H1 (cell line): ENCODE data around the gene ZNF367. TPM values are rescaled to one million over a fixed set of nuclear protein-coding genes. Genes with fewer than 3 reads are reported as not detected.

Experiments
- CTCF ChIA-PET: fragments of 300-600 bp; sonication (Branson Sonifier 250); formaldehyde crosslinking; loops from one replicate; lab custom pipeline; 2021; ENCODE audit not compliant: partially characterized antibody; lab: Charles Lee
- POLR2A ChIA-PET: fragments of 300-600 bp; sonication (Branson Sonifier 250); formaldehyde crosslinking; loops from one replicate; lab custom pipeline; 2021; ENCODE audit warnings: inconsistent platforms; ENCODE audit not compliant: partially characterized antibody; lab: Charles Lee
- DNase-seq, 2 experiments: peaks; one replicate each; pipeline versions ENCODE4 v3.0.0 to v3.0.0-alpha.2; 2010 to 2022; ENCODE audit warnings: low spot score in 2 of 2, low read depth in 1 of 2, mixed read lengths in 1 of 2
- FAIRE-seq: peaks from 2 replicates; lab custom pipeline; 2011; peaks lifted over from hg19 to GRCh38; lab: Jason Lieb, UNC
- H2AFZ ChIP-seq: 2 replicates; pipeline ENCODE4 v1.8.1; 2012; ENCODE audit warnings: low read length, inconsistent platforms
- H2AK5ac ChIP-seq: 2 replicates; pipeline ENCODE4 v1.6.1; 2013; ENCODE audit warnings: low read depth, low read length
- H2BK120ac ChIP-seq: replicated peaks from 2 replicates; pipeline ENCODE3; 2013; ENCODE audit warnings: low read depth, low read length, inconsistent platforms
- H2BK12ac ChIP-seq: 2 replicates; pipeline ENCODE4 v1.6.1; 2013; ENCODE audit warnings: low read depth, low read length
- H2BK15ac ChIP-seq: 2 replicates; pipeline ENCODE4 v1.6.1; 2013; ENCODE audit warnings: low read length
- H2BK20ac ChIP-seq: 2 replicates; pipeline ENCODE4 v1.6.1; 2013; ENCODE audit warnings: low read length
- H2BK5ac ChIP-seq: 2 replicates; pipeline ENCODE4 v1.6.1; 2013; ENCODE audit warnings: low read depth, low read length
- H3K14ac ChIP-seq: 2 replicates; pipeline ENCODE4 v1.6.1; 2013; ENCODE audit warnings: inconsistent platforms; ENCODE audit not compliant: insufficient read length
- H3K18ac ChIP-seq: 2 replicates; pipeline ENCODE4 v1.6.1; 2013; ENCODE audit warnings: low read length; ENCODE audit errors: extremely low read depth
- H3K23ac ChIP-seq: 2 replicates; pipeline ENCODE4 v1.6.1; 2013; ENCODE audit warnings: inconsistent platforms; ENCODE audit not compliant: insufficient read length
- H3K23me2 ChIP-seq: 2 replicates; pipeline ENCODE4 v1.6.1; 2013; ENCODE audit warnings: low read depth, low read length
- H3K27ac ChIP-seq: 2 replicates; pipeline ENCODE4 v1.6.1; 2011; ENCODE audit warnings: low read depth, low read length, inconsistent platforms
- H3K27me3 ChIP-seq, 4 experiments: replicated peaks in 1 of 4; 1 replicate in 1 of 4; 2 replicates in 3 of 4; pipeline versions ENCODE4 v1.6.1 to v1.8.1; 2011 to 2013; ENCODE audit warnings: low read length in 3 of 4, mild to moderate bottlenecking in 3 of 4, inconsistent platforms in 2 of 4, mixed read lengths in 2 of 4, moderate library complexity in 1 of 4; ENCODE audit not compliant: control insufficient read depth in 3 of 4, insufficient read depth in 3 of 4; ENCODE audit errors: extremely low read depth in 1 of 4
- H3K36me3 ChIP-seq, 4 experiments: 2 replicates each; pipeline versions ENCODE4 v1.6.1 to v1.8.1; 2011 to 2013; ENCODE audit warnings: mild to moderate bottlenecking in 4 of 4, low read length in 3 of 4, moderate library complexity in 2 of 4, control low read depth in 1 of 4, inconsistent platforms in 1 of 4; ENCODE audit not compliant: insufficient read depth in 4 of 4, control insufficient read depth in 2 of 4
- H3K4ac ChIP-seq: replicated peaks from 2 replicates; pipeline ENCODE3; 2013; ENCODE audit warnings: low read length, low read depth, mixed read lengths, inconsistent platforms; ENCODE audit not compliant: insufficient read length
- H3K4me1 ChIP-seq, 4 experiments: replicated peaks in 1 of 4; 1 replicate in 1 of 4; 2 replicates in 3 of 4; pipeline versions ENCODE4 v1.6.1 to v1.8.1; 2011 to 2013; ENCODE audit warnings: low read length in 3 of 4, inconsistent platforms in 2 of 4, mixed read lengths in 1 of 4; ENCODE audit not compliant: insufficient read depth in 4 of 4, control insufficient read depth in 3 of 4
- H3K4me2 ChIP-seq, 2 experiments: 2 replicates each; pipeline versions ENCODE4 v1.6.1 to v1.8.1; 2011 to 2013; ENCODE audit warnings: low read depth in 2 of 2, low read length in 2 of 2, control low read depth in 1 of 2, inconsistent platforms in 1 of 2, mild to moderate bottlenecking in 1 of 2; ENCODE audit not compliant: insufficient read depth in 1 of 2
- H3K4me3 ChIP-seq, 4 experiments: fragments of 200-600, 300-600 bp in 1 of 4; sonication (generic), shearing (Covaris generic), sonication (Bioruptor Twin) in 1 of 4; 2 replicates each; pipeline versions ENCODE4 v1.5.1 to v1.8.1; 2011 to 2016; ENCODE audit warnings: low read length in 4 of 4, low read depth in 3 of 4, control low read depth in 2 of 4, inconsistent platforms in 2 of 4, mild to moderate bottlenecking in 2 of 4, mixed read lengths in 1 of 4, moderate library complexity in 1 of 4; ENCODE audit not compliant: insufficient read depth in 2 of 4; ENCODE audit errors: extremely low read depth in 1 of 4
- H3K56ac ChIP-seq: replicated peaks from 2 replicates; pipeline ENCODE3; 2013; ENCODE audit warnings: low read depth, mild to moderate bottlenecking, mixed read lengths, low read length, inconsistent platforms; ENCODE audit not compliant: insufficient read length
- H3K79me1 ChIP-seq: 2 replicates; pipeline ENCODE4 v1.6.1; 2013; ENCODE audit warnings: low read depth, low read length, control low read depth
- H3K79me2 ChIP-seq, 2 experiments: 2 replicates each; pipeline versions ENCODE4 v1.6.1 to v1.8.1; 2012 to 2013; ENCODE audit warnings: low read length in 2 of 2, mild to moderate bottlenecking in 2 of 2, inconsistent platforms in 1 of 2; ENCODE audit not compliant: insufficient read depth in 2 of 2, control insufficient read depth in 1 of 2
- H3K9ac ChIP-seq, 4 experiments: replicated peaks in 1 of 4; 1 replicate in 1 of 4; 2 replicates in 3 of 4; pipeline versions ENCODE4 v1.6.1 to v1.8.1; 2011 to 2013; ENCODE audit warnings: low read depth in 3 of 4, low read length in 3 of 4, control low read depth in 2 of 4, mild to moderate bottlenecking in 2 of 4, moderate library complexity in 2 of 4, inconsistent platforms in 1 of 4; ENCODE audit errors: extremely low read depth in 1 of 4
- H3K9me3 ChIP-seq, 2 experiments: 2 replicates each; pipeline versions ENCODE4 v1.6.1 to v1.8.1; 2012 to 2013; ENCODE audit warnings: mild to moderate bottlenecking in 2 of 2, moderate library complexity in 2 of 2, control low read depth in 1 of 2, inconsistent platforms in 1 of 2, low read depth in 1 of 2, low read length in 1 of 2, mixed read lengths in 1 of 2; ENCODE audit not compliant: insufficient read depth in 2 of 2
- H4K20me1 ChIP-seq, 2 experiments: replicated peaks in 1 of 2; 2 replicates each; pipeline versions ENCODE3 to v1.8.1; 2011 to 2013; ENCODE audit warnings: inconsistent platforms in 2 of 2, low read length in 2 of 2, mild to moderate bottlenecking in 1 of 2; ENCODE audit not compliant: insufficient read depth in 2 of 2, control insufficient read depth in 1 of 2
- H4K5ac ChIP-seq: 2 replicates; pipeline ENCODE4 v1.6.1; 2013; ENCODE audit warnings: low read length, low read depth, mixed read lengths, inconsistent platforms; ENCODE audit not compliant: insufficient read length
- H4K8ac ChIP-seq: 2 replicates; pipeline ENCODE4 v1.8.0; 2013; ENCODE audit warnings: mild to moderate bottlenecking, moderate library complexity, low read length, inconsistent platforms; ENCODE audit not compliant: insufficient read depth; ENCODE audit errors: extremely low read depth
- H4K91ac ChIP-seq: replicated peaks from 2 replicates; pipeline ENCODE3; 2013; ENCODE audit warnings: low read length, mixed read lengths, inconsistent platforms; ENCODE audit not compliant: insufficient read length
- BRCA1 ChIP-seq: IDR thresholded peaks from 2 replicates; pipeline ENCODE4 v1.6.1; 2012; ENCODE audit warnings: low read depth, low read length, improper control_type of control experiment
- CBX5 ChIP-seq: fragments of 300-800, 300-1000 bp; sonication (generic); IDR thresholded peaks from 2 replicates; pipeline ENCODE4 v1.7.1; 2016; ENCODE audit warnings: antibody characterized with exemption, low read length, low read depth
- EP300 ChIP-seq, 2 experiments: IDR thresholded peaks; 1 replicate in 1 of 2; 2 replicates in 1 of 2; pipeline ENCODE4 v1.6.1; 2011 to 2012; ENCODE audit warnings: low read depth in 2 of 2, low read length in 2 of 2, mild to moderate bottlenecking in 2 of 2, borderline replicate concordance in 1 of 2, inconsistent platforms in 1 of 2, moderate library complexity in 1 of 2
- EZH2 ChIP-seq: fragments of 200-600 bp; sonication (generic); IDR thresholded peaks from 2 replicates; pipeline ENCODE4 v1.7.1; 2012; ENCODE audit warnings: low read depth, mild to moderate bottlenecking, moderate library complexity, low read length, inconsistent platforms; ENCODE audit not compliant: severe bottlenecking
- HDAC2 ChIP-seq, 2 experiments: fragments of 300-600 bp in 1 of 2; sonication (generic) in 1 of 2; IDR thresholded peaks; 2 replicates each; pipeline ENCODE4 v1.6.1; 2011 to 2012; ENCODE audit warnings: low read depth in 2 of 2, low read length in 2 of 2, mild to moderate bottlenecking in 2 of 2, moderate library complexity in 2 of 2, borderline replicate concordance in 1 of 2, inconsistent platforms in 1 of 2
- PHF8 ChIP-seq: fragments of 200-600 bp; sonication (generic); conservative IDR thresholded peaks from 2 replicates; pipeline ENCODE4 v1.7.1; 2012; ENCODE audit warnings: low read depth, mild to moderate bottlenecking, inconsistent platforms, low read length, moderate library complexity
- SAP30 ChIP-seq: fragments of 300-600 bp; sonication (generic); IDR thresholded peaks from 2 replicates; pipeline ENCODE4 v1.7.1; 2012; ENCODE audit warnings: low read length, moderate library complexity, mild to moderate bottlenecking, inconsistent platforms; ENCODE audit not compliant: insufficient read depth, insufficient replicate concordance
- SRF ChIP-seq: IDR thresholded peaks from 2 replicates; pipeline ENCODE4 v1.6.1; 2011; ENCODE audit warnings: mild to moderate bottlenecking, low read depth, low read length, moderate library complexity
- TAF1 ChIP-seq: IDR thresholded peaks from 2 replicates; pipeline ENCODE4 v1.6.1; 2011; ENCODE audit warnings: mild to moderate bottlenecking, low read depth, low read length
- USF2 ChIP-seq: IDR thresholded peaks from 2 replicates; pipeline ENCODE4 v1.6.1; 2011; ENCODE audit warnings: low read length, improper control_type of control experiment
- WGBS, 2 experiments: shearing (Covaris generic) in 1 of 2; methylation state at CpG; one replicate each; pipeline versions ENCODE4 v1.1.6 to v1.1.7; 2013 to 2015; ENCODE audit warnings: low lambda C conversion rate in 2 of 2, mixed read lengths in 2 of 2, inconsistent platforms in 1 of 2, low coverage in 1 of 2, missing lambda C conversion rate in 1 of 2; ENCODE audit not compliant: insufficient replicate concordance in 2 of 2, insufficient coverage in 1 of 2, insufficient read length in 1 of 2; ENCODE audit errors: extremely low coverage in 1 of 2, missing lambda C conversion rate in 1 of 2; 5-methylcytosine and 5-hydroxymethylcytosine counted together
- polyA plus RNA-seq, 7 experiments: library from polyadenylated mRNA; depleted of rRNA in 3 of 7; stranded (reverse) in 5 of 7; unstranded in 2 of 7; fragments of >200 nt in 5 of 7; fragments of 200-250 nt in 2 of 7; gene quantifications; 1 replicate in 5 of 7; 2 replicates in 1 of 7; 4 replicates in 1 of 7; pipeline versions ENCODE4 v1.2.1 to v1.2.3, GENCODE V29; 2011 to 2013; ENCODE audit warnings: missing spikeins in 2 of 7, mixed read lengths in 2 of 7
- total RNA-seq: library from RNA; stranded (reverse); fragmentation: NEBNext Ultra II Directional; extraction: Animal tissue kit (Norgen Biotek cat#: 25700); gene quantifications from 2 replicates; pipeline ENCODE4 v1.2.1, GENCODE V29; 2021

ZNF367 gene
- total and polyA plus RNA-seq, 2 of the 8 experiments (the other 6 are each of a cell fraction or from before 2014, with no cell fraction given): 2.2 to 8.2 TPM

GRCh38 chr9:96417051-96417586 lies 1.1 kb downstream of the ZNF367 start:
- peaks cover 12% of the 10 kb centered on the region for H3K23me2 ChIP-seq
- peak overlapping the region; percentile 66 to 93 (median 82) for H3K4me3 ChIP-seq
- H2BK120ac ChIP-seq: no peak overlapping the region
- FAIRE-seq: no peak
- H3K27ac ChIP-seq: no peak overlapping the region
- H3K4me2 ChIP-seq: peak overlapping the region; percentile 88 to 98
- H4K20me1 ChIP-seq: peaks cover 6 to 10% of the 10 kb centered on the region in 2 experiments
- no peak overlapping the region for H3K4ac ChIP-seq
- no peak overlapping the region for H2BK12ac ChIP-seq
- DNase-seq: peak; percentile 50 to 92
- ChIA-PET POLR2A (interaction anchor here (1.0 to 1.3 kb wide), 4 partner anchors 10 to 89 kb away, joined by 3 to 6 read pairs (median 3); partner anchors contain the start of gene HABP4), CTCF (no interaction called here)
- H3K9me3 ChIP-seq: no peaks in the 10 kb centered on the region
- peak overlapping the region; percentile 67 to 90 (median 82) for H3K9ac ChIP-seq
- H3K79me2 ChIP-seq: peaks cover 2 to 47% of the 10 kb centered on the region in 2 experiments; a peak in 3 of 4 replicates
- H2AK5ac ChIP-seq: no peak overlapping the region
- peak overlapping the region; percentile 59 for H4K5ac ChIP-seq
- no peaks in the 10 kb centered on the region for H3K36me3 ChIP-seq
- H3K27me3 ChIP-seq: no peaks in the 10 kb centered on the region
- H3K23ac ChIP-seq: no peak overlapping the region
- H4K8ac ChIP-seq: peak overlapping the region; percentile 75
- no peak overlapping the region for H3K14ac ChIP-seq
- peaks cover 4% of the 10 kb centered on the region; the same call in 1 of the 2 replicates for H3K79me1 ChIP-seq
- H2BK5ac ChIP-seq: peak overlapping the region; percentile 57
- 3% methylated on average over 15 of the region's 50 CpGs; no CpG with 5 or more reads in 1 of the 2 experiments for WGBS, 2 experiments
- H2BK20ac ChIP-seq: no peak overlapping the region
- H3K4me1 ChIP-seq: peaks cover 0 to 14% (median 7%) of the 10 kb centered on the region in 4 experiments
- no peak overlapping the region for H2BK15ac ChIP-seq
- H3K18ac ChIP-seq: no peak overlapping the region
- H3K56ac ChIP-seq: no peak overlapping the region
- no peak overlapping the region for H4K91ac ChIP-seq
- peak overlapping the region; percentile 25; the same call in 1 of the 2 replicates for H2AFZ ChIP-seq
- TF ChIP-seq USF2 (peak; percentile 96), CBX5 (no peak), PHF8 (peak; percentile 65; the same call in 1 of the 2 replicates), EZH2 (no peak), BRCA1 (no peak), SAP30 (no peak), TAF1 (peak; percentile 63; the same call in 1 of the 2 replicates), HDAC2 (IDR thresholded peaks at IDR 0.05; ENCODE audit: borderline replicate concordance in 1 of 2, low read depth in 2 of 2, low read length in 2 of 2) (0 out of 4 replicates have a peak, but pooled peaks of 1 of the 2 experiments have one; percentile 50), SRF (peak; percentile 67), EP300 (IDR thresholded peaks at IDR 0.05; ENCODE audit: borderline replicate concordance in 1 of 2, low read depth in 2 of 2, low read length in 2 of 2) (peak in 1 of 2 experiments; percentile 65; a peak in 1 of 3 replicates)
